ENCODE measurements around the gene CA10. TPM values are rescaled to one million over a fixed set of nuclear protein-coding genes. Genes with fewer than 3 reads are reported as not detected.

The CA10 gene
- total RNA-seq, 4 donors from 2014 or later = not detected

- no peak for TF ChIP-seq CTCF (IDR thresholded peaks at IDR 0.05; ENCODE audit: low read depth)
Measured at GRCh38 chr17:51684214-51684613, 474.3 kb downstream of the CA10 start.

GRCh38 chr17:51683291-51683690 lies 475.2 kb downstream of the CA10 start:
- no peak for TF ChIP-seq CTCF (IDR thresholded peaks at IDR 0.05; ENCODE audit: low read depth)

DNA sequence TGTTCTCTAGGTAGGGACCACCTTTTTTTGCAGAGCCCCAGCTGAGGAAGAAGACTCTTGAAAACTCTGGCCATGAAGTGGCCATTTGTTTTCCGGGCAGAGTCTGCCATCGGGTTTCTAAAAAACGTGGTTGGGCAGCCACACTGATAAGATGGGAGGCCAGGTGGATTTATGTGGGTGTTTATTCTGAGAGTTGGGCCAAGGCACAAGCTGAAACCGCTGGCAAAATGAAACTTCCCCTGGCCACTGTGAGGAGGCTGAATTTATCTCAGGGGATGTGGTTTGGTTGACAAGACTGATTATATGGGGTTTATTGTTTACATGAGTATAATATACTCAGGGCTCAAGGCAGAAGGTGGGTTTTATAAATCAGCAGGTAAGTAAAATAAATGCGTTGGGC lies 476.4 kb downstream of the CA10 start:
- TF ChIP-seq CTCF (IDR thresholded peaks at IDR 0.05; ENCODE audit: low read depth) = no peak

DNA sequence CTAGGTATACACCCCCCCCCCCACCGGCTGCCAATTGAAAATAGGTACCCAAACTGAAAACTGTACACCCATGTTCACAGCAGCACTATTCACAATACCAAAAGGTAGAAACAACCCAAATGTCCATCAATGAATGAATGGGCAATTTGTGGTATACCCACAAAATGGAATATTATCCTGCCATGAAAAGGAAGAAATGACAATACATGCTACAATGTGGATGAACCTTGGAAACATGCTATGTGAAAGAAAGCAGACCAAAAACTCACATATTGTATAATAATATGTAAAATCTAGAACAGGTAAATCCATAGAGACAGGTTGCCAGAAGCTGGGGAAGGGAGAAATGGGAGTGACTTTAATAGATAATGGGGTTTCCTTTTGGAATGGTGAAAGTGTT lies 480.6 kb downstream of the CA10 start:
- TF ChIP-seq CTCF (IDR thresholded peaks at IDR 0.05; ENCODE audit: low read depth) = no peak

DNA sequence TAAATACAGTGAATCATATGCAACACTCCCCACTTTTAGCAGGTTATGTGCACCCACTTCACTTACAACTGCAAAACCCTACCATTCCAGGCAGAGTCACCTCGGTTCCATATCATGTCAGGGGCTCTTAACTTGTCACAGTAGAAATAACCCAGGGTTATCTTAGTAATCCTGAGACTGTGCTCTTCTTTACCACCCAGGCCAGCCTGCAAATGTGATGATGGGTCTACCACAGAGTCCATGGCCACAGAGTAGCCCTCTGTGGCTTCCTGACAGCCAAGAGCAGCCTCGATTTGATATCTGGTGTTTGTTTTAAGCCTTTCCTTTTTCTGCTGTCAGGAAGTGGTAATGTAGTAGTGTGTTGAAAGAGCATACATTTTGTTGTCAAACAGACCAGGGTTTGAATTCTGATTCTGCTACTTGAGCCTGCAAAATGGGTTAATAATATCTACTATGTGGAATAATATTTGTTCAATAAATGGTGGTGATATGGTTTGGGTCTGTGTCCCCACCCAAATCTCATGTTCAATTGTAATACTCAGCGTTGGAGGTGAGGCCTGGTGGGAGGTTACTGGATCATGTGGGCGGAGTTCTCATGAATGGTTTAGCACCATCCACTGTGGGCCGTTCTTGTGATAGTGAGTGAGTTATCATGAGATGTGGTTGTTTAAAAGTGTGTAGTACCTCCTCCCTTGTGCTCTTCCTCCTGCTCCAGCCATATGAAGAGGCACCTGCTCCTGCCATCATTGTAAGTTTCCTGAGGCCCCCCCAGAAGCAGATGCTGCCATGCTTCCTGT lies 481.6 kb downstream of the CA10 start:
- TF ChIP-seq CTCF (IDR thresholded peaks at IDR 0.05; ENCODE audit: low read depth) = no peak

GRCh38 chr17:51674579-51675255 lies 483.8 kb downstream of the CA10 start:
- no peak for TF ChIP-seq CTCF (IDR thresholded peaks at IDR 0.05; ENCODE audit: low read depth)

DNA sequence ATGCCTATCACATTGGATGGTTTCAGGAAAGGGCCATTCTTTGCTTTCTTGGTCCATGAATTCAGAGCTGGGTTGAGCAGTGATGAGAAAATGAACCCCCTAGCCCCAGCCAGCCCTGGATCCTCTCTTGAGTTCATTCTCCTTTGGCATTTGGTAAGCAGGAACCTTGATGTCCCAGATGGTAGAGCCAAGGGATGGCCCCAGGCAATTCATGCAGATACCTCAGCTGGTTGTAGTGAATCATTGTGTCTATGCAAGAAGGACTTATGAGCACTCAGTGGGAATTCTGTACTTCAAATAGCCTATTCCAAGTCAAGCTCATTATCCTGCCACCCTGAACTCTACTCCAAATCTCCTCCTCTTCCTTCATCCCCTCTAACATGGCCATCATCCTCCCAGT lies 485.4 kb downstream of the CA10 start:
- no peak for TF ChIP-seq CTCF (IDR thresholded peaks at IDR 0.05; ENCODE audit: low read depth)

Measured in subcutaneous adipose tissue (tissue), 4 donors.